Right lobe of liver (tissue), 6 donors: Measurements from ENCODE around the gene GRIPAP1. TPM values are rescaled to one million over a fixed set of nuclear protein-coding genes. Genes with fewer than 3 reads are reported as not detected.

Experiments used
- ATAC-seq, 4 donors: fragments of 200-7000 bp; cut with Tn5 transposase; one replicate each; pipeline ENCODE4 v1.9.1; 2020; ENCODE audit warnings: mild to moderate bottlenecking in 4 of 4, moderate library complexity in 4 of 4
- DNase-seq, 3 donors: peaks; one replicate each; pipeline ENCODE4 v3.0.0-alpha.2; 2020
- H3K27ac ChIP-seq, 3 donors: fragments of 200-600 bp; one replicate each; pipeline ENCODE4 v1.8.0; 2022
- H3K27me3 ChIP-seq, 2 donors: fragments of 200-600 bp; one replicate each; pipeline ENCODE4 v1.8.0; 2022
- H3K36me3 ChIP-seq, 4 donors: fragments of 200-600 bp; sonication (generic) in 1 of 4; one replicate each; pipeline versions ENCODE4 v1.5.1 to v1.8.0; 2017 to 2022; ENCODE audit warnings: control low read depth in 1 of 4
- H3K4me1 ChIP-seq, 4 donors: fragments of 200-600 bp; sonication (generic) in 1 of 4; one replicate each; pipeline versions ENCODE4 v1.5.1 to v1.8.0; 2017 to 2022; ENCODE audit warnings: control low read depth in 1 of 4
- H3K4me3 ChIP-seq, 3 donors: fragments of 200-600 bp; one replicate each; pipeline ENCODE4 v1.8.0; 2022
- H3K9me3 ChIP-seq, 4 donors: fragments of 200-600 bp; sonication (generic) in 1 of 4; one replicate each; pipeline versions ENCODE4 v1.5.1 to v1.8.0; 2017 to 2022; ENCODE audit warnings: control low read depth in 1 of 4
- POLR2A ChIP-seq: fragments of 450-650 bp; IDR thresholded peaks from one replicate; pipeline ENCODE4 v1.6.1; 2017; ENCODE audit warnings: antibody characterized with exemption, mild to moderate bottlenecking
- WGBS: methylation state at CpG from one replicate; pipeline ENCODE4 v1.1.6; 2018; ENCODE audit warnings: low coverage, low lambda C conversion rate; ENCODE audit not compliant: insufficient coverage; ENCODE audit errors: missing lambda C conversion rate; 5-methylcytosine and 5-hydroxymethylcytosine counted together
- intact Hi-C, 2 donors: fragments of 100-400 bp; cut with DNase I; formaldehyde crosslinking; loops; one replicate each; pipeline versions ENCODE4 v1.11.2 to v1.14.1; 2022
- total RNA-seq, 6 experiments: library from RNA; depleted of rRNA in 2 of 6; stranded (reverse); fragments of >200 nt in 2 of 6; fragmentation: NEBNext Ultra II Directional in 3 of 6; extraction: Animal tissue kit (Norgen Biotek cat#: 25700) in 3 of 6; gene quantifications; one replicate each; pipeline versions ENCODE4 v1.1.0 to v1.2.4, GENCODE V29; 2016 to 2023
- TF ChIP-seq, protein P1 (sequence below), 4 donors: fragments of 200-600 bp in 3 of 4; fragments of 450-650 bp in 1 of 4; IDR thresholded peaks; one replicate each; pipeline versions ENCODE4 v1.5.1 to v1.8.0; 2016 to 2022; ENCODE audit warnings: antibody characterized with exemption in 4 of 4, mild to moderate bottlenecking in 2 of 4
- donor health status: DM: no; HTN: yes; CAD: no.
- donor health status: DM: no; HTN: no; CAD: no.
- donor health status: DM: no; HTN: no; CAD: no.
- donor health status: DM: no; HTN: yes; CAD: no.
- donor health status: DM: no; HTN: yes; CAD: no.

Gene GRIPAP1
- total RNA-seq, 6 experiments from 2014 or later, result 15.3 to 32.1 (median 22.0) TPM

DNA sequence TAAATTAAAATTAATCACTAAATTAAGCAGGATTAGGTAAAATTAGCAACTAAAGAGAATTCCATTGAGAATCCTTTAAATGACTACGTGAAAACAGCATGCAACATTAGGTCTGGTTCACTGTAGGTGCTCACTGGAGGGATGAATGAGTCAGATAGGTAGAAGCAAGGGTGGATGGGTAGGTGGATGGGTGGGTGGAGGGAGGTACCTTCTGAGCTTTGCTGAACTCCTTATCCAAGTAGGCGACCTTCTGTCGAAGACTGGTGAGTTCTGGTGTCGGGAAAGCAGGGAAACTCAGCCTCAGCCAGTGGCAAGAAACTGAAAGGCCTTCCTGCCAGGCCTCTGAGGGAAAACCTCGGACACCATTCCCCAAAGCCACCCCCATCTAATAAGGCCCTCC is 3.0 kb downstream of the GRIPAP1 start:
- DNase-seq, result no peak
- TF ChIP-seq, protein P1, sequence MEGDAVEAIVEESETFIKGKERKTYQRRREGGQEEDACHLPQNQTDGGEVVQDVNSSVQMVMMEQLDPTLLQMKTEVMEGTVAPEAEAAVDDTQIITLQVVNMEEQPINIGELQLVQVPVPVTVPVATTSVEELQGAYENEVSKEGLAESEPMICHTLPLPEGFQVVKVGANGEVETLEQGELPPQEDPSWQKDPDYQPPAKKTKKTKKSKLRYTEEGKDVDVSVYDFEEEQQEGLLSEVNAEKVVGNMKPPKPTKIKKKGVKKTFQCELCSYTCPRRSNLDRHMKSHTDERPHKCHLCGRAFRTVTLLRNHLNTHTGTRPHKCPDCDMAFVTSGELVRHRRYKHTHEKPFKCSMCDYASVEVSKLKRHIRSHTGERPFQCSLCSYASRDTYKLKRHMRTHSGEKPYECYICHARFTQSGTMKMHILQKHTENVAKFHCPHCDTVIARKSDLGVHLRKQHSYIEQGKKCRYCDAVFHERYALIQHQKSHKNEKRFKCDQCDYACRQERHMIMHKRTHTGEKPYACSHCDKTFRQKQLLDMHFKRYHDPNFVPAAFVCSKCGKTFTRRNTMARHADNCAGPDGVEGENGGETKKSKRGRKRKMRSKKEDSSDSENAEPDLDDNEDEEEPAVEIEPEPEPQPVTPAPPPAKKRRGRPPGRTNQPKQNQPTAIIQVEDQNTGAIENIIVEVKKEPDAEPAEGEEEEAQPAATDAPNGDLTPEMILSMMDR (IDR thresholded peaks at IDR 0.05), result no peak
- no peak for TF ChIP-seq POLR2A
- Histone ChIP-seq H3K27me3 (no peaks in the 10 kb centered on the region), H3K9me3 (no peaks in the 10 kb centered on the region), H3K4me3 (no peak overlapping the region), H3K4me1 (no peaks in the 10 kb centered on the region), H3K36me3 (no peaks in the 10 kb centered on the region), H3K27ac (no peak overlapping the region)
- intact Hi-C loops, result no loop called here
- no peak for ATAC-seq
- WGBS, result 53% methylated on average over 2 of the region's 5 CpGs

DNA sequence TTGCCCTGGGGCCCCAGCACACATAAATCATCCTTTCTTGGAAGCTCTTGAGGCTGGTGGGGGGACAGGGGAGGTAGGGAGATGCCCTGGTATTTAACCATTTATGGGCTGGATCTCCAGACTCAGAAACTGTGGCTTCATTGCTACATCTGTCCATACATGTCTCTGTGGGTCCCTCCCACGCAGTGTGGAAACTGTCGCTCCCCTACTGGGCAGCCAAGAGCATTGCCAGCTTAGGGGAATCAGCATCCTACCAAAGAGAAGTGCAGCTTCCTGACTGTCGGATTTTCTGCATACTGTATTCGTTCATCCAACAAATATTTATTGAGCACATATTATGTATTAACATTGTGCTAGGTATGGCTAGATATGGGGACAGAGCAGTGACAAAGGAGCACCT is 3.7 kb downstream of the GRIPAP1 start:
- H3K27ac ChIP-seq, result no peak overlapping the region
- 82% methylated on average over 3 of the region's 4 CpGs for WGBS
- no peaks in the 10 kb centered on the region for H3K9me3 ChIP-seq
- no peaks in the 10 kb centered on the region for H3K27me3 ChIP-seq
- no peak overlapping the region for H3K4me3 ChIP-seq
- ATAC-seq (no peak), DNase-seq (no peak)
- intact Hi-C loops, result no loop called here
- TF ChIP-seq POLR2A, result no peak
- TF ChIP-seq, protein P1 (IDR thresholded peaks at IDR 0.05), result no peak
- peaks cover 0 to under 1% (median 0%) of the 10 kb centered on the region in 4 donors for H3K36me3 ChIP-seq
- H3K4me1 ChIP-seq, result no peaks in the 10 kb centered on the region

DNA sequence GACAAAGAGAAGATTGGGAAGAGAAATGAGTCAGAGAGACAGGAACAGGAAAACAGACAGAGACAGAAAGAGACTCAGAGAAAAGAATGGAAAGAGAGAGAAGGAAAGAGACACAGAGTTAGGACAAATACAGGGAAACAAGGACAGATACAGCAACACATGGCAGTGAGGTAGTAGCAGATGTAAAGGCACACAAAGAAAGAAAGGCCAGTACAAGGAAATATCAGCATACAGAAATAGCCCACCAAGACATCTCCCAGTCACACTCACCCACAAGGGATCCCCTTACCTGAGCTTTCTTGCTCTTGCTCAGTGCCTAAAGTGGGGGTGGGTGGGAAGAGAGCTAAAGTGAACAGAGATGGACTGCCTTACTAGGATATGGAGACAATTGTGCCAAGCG is 4.2 kb downstream of the GRIPAP1 start:
- WGBS, result 27% methylated on average over 1 of the region's 1 CpG
- no peak for TF ChIP-seq POLR2A
- TF ChIP-seq, protein P1 (IDR thresholded peaks at IDR 0.05), result no peak

DNA sequence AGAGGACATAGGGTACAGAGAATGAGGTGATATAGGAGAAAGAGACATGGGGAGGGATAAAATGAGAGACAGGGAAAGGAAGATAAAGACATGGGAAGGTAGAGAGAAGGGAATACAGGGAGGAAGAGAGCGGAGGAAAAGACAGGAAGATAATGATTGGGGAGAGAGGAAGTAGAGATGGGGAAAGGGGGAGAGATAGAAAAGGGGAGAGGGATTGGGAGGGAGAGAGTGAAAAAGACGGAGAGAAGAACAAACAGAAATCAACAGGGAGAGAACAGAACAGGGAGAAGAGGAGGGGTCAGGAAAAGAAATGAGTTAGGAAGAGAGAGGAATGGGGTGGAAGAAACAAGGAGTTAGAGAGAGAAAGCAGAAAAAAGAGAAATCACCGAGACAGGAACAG is 4.6 kb downstream of the GRIPAP1 start:
- 74% methylated on average over 3 of the region's 3 CpGs for WGBS
- DNase-seq (no peak), ATAC-seq (no peak)
- Histone ChIP-seq H3K27ac (no peak overlapping the region), H3K27me3 (no peaks in the 10 kb centered on the region), H3K4me3 (no peak overlapping the region), H3K4me1 (no peaks in the 10 kb centered on the region), H3K9me3 (no peaks in the 10 kb centered on the region), H3K36me3 (peaks cover 0 to 6% (median 0%) of the 10 kb centered on the region in 4 donors)
- intact Hi-C loops, result no loop called here
- TF ChIP-seq POLR2A, result no peak

More for the DNA sequence above, 4.2 kb downstream of the GRIPAP1 start:
- no peak for DNase-seq
- no peak for ATAC-seq
- H3K36me3 ChIP-seq, result peaks cover 0 to 5% (median 0%) of the 10 kb centered on the region in 4 donors
- H3K4me3 ChIP-seq, result no peak overlapping the region
- no peak overlapping the region for H3K27ac ChIP-seq
- intact Hi-C loops, result no loop called here
- H3K27me3 ChIP-seq, result no peaks in the 10 kb centered on the region
- no peaks in the 10 kb centered on the region for H3K9me3 ChIP-seq
- H3K4me1 ChIP-seq, result no peaks in the 10 kb centered on the region

DNA sequence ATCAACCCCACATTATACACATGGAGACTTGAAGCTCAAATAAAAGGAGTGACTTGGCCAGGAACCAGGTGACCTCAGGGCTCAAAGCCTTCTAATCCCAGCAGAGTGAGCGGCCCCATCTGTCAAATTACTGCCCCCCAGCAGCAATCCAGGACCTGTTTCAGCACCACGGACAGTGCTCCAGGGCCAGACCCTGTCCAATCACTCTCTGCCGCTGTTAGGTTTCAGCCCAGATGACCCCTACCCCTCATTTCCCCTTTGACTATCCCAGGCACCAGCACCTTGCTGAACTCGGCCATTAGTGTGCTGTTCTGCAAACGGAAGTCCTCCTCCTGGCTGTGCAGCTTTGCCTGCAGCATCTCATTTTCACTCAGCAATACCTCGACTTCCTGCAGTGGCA is 5.1 kb downstream of the GRIPAP1 start:
- intact Hi-C loops, result no loop called here
- DNase-seq (no peak), ATAC-seq (no peak)
- Histone ChIP-seq H3K4me3 (no peak overlapping the region), H3K27ac (no peak overlapping the region), H3K9me3 (no peaks in the 10 kb centered on the region), H3K4me1 (no peaks in the 10 kb centered on the region), H3K27me3 (no peaks in the 10 kb centered on the region), H3K36me3 (peaks cover 0 to 6% (median 0%) of the 10 kb centered on the region in 4 donors)
- TF ChIP-seq, protein P1 (IDR thresholded peaks at IDR 0.05), result no peak
- TF ChIP-seq POLR2A, result no peak
- WGBS, result 47% methylated on average over 4 of the region's 6 CpGs
